Measurements from ENCODE around the gene AK2.
"Not testable (repeated sequence)": the region's sequence is repeated elsewhere in the genome, so short reads cannot be mapped to it uniquely, and the experiment has no call there.

AK2 gene

GRCh38 chr1:33050221-33051076, 13.8 kb upstream of the AK2 start:
- DNase-seq: no peak

GRCh38 chr1:33049371-33049770, 12.7 kb upstream of the AK2 start:
- no peak for DNase-seq

GRCh38 chr1:33048426-33048825, 11.7 kb upstream of the AK2 start:
- no peak for DNase-seq

- no peak for DNase-seq
Observed at GRCh38 chr1:33047839-33048305, 11.2 kb upstream of the AK2 start.

- no peak for DNase-seq
Observed at GRCh38 chr1:33047290-33047689, 10.6 kb upstream of the AK2 start.

GRCh38 chr1:33046234-33046633, 9.6 kb upstream of the AK2 start:
- DNase-seq: not testable (repeated sequence)

- DNase-seq: no peak
Observed at GRCh38 chr1:33045814-33046213, 9.1 kb upstream of the AK2 start.

- no peak for DNase-seq
Observed at GRCh38 chr1:33045246-33045645, 8.6 kb upstream of the AK2 start.

- DNase-seq: no peak
Observed at GRCh38 chr1:33043267-33044092, 6.8 kb upstream of the AK2 start.

GRCh38 chr1:33042831-33043230, 6.1 kb upstream of the AK2 start:
- no peak for DNase-seq

- no peak for DNase-seq
Observed at GRCh38 chr1:33041026-33041425, 4.3 kb upstream of the AK2 start.

GRCh38 chr1:33039840-33040239, 3.2 kb upstream of the AK2 start:
- DNase-seq: no peak

GRCh38 chr1:33036051-33036525, 595 bp downstream of the AK2 start:
- DNase-seq: no peak

GRCh38 chr1:33032126-33032869, 4.4 kb downstream of the AK2 start:
- no peak for DNase-seq

GRCh38 chr1:33031506-33031905, 5.2 kb downstream of the AK2 start:
- DNase-seq: no peak

GRCh38 chr1:33030575-33030974, 6.1 kb downstream of the AK2 start:
- no peak for DNase-seq

- DNase-seq: no peak
Observed at GRCh38 chr1:33029921-33030320, 6.8 kb downstream of the AK2 start.

- DNase-seq: no peak
Observed at GRCh38 chr1:33029209-33029608, 7.5 kb downstream of the AK2 start.

GRCh38 chr1:33025761-33026160, 10.9 kb downstream of the AK2 start:
- no peak for DNase-seq

- no peak for DNase-seq
Observed at GRCh38 chr1:33025180-33025569, 11.5 kb downstream of the AK2 start.

GRCh38 chr1:33024430-33025179, 12.1 kb downstream of the AK2 start:
- DNase-seq: peak; percentile 87

GRCh38 chr1:33022650-33023200, 14.0 kb downstream of the AK2 start:
- DNase-seq: no peak
